Inflammatory macrophage treated with lipopolysaccharide for 4 hours (primary cell): Measurements from ENCODE around the gene DCAF15.
"Not testable (repeated sequence)": the region's sequence is repeated elsewhere in the genome, so short reads cannot be mapped to it uniquely, and the experiment has no call there.

Source experiments
- DNase-seq: peaks from one replicate; pipeline ENCODE4 v3.0.0-alpha.2; 2020

Gene DCAF15

GRCh38 chr19:13960863-13961784 is 8.8 kb downstream of the DCAF15 start:
- no peak for DNase-seq

GRCh38 chr19:13961826-13962698 is 9.8 kb downstream of the DCAF15 start:
- no peak for DNase-seq

- no peak for DNase-seq
Observed at GRCh38 chr19:13962699-13963602, 10.6 kb downstream of the DCAF15 start.

- DNase-seq, result no peak
Observed at GRCh38 chr19:13963603-13964105, 11.3 kb downstream of the DCAF15 start.

- DNase-seq, result no peak
Observed at GRCh38 chr19:13964776-13965175, 12.5 kb downstream of the DCAF15 start.

GRCh38 chr19:13965377-13965896 is 13.1 kb downstream of the DCAF15 start:
- no peak for DNase-seq

- DNase-seq, result no peak
Observed at GRCh38 chr19:13965926-13966683, 13.8 kb downstream of the DCAF15 start.

- DNase-seq, result no peak
Observed at GRCh38 chr19:13966684-13967128, 14.4 kb downstream of the DCAF15 start.

GRCh38 chr19:13967206-13967605 is 14.9 kb downstream of the DCAF15 start:
- not testable (repeated sequence) for DNase-seq

- DNase-seq, result no peak
Observed at GRCh38 chr19:13968383-13968935, 16.1 kb downstream of the DCAF15 start.

GRCh38 chr19:13968999-13969398 is 16.7 kb downstream of the DCAF15 start:
- no peak for DNase-seq

- no peak for DNase-seq
Observed at GRCh38 chr19:13969897-13970296, 17.6 kb downstream of the DCAF15 start.

- DNase-seq, result not testable (repeated sequence)
Observed at GRCh38 chr19:13971868-13972267, 19.6 kb downstream of the DCAF15 start.

- DNase-seq, result no peak
Observed at GRCh38 chr19:13972368-13973155, 20.3 kb downstream of the DCAF15 start.

- DNase-seq, result not testable (repeated sequence)
Observed at GRCh38 chr19:13973479-13973878, 21.2 kb downstream of the DCAF15 start.

- no peak for DNase-seq
Observed at GRCh38 chr19:13974073-13974472, 21.8 kb downstream of the DCAF15 start.

- no peak for DNase-seq
Observed at GRCh38 chr19:13975870-13976269, 23.6 kb downstream of the DCAF15 start.

- DNase-seq, result no peak
Observed at GRCh38 chr19:13976446-13976845, 24.1 kb downstream of the DCAF15 start.

- DNase-seq, result no peak
Observed at GRCh38 chr19:13977803-13978202, 25.5 kb downstream of the DCAF15 start.
